NCI-H2029 treated with DMSO at 0.1 percent for 48 hours (cell line): Measurements from ENCODE around the gene CYP2A6.
"Not testable (repeated sequence)": the region's sequence is repeated elsewhere in the genome, so short reads cannot be mapped to it uniquely, and the experiment has no call there.

ENCODE experiments used
- DNase-seq: peaks from one replicate; lab custom pipeline; 2025; lab: John Stamatoyannopoulos, UW

Gene CYP2A6

DNA sequence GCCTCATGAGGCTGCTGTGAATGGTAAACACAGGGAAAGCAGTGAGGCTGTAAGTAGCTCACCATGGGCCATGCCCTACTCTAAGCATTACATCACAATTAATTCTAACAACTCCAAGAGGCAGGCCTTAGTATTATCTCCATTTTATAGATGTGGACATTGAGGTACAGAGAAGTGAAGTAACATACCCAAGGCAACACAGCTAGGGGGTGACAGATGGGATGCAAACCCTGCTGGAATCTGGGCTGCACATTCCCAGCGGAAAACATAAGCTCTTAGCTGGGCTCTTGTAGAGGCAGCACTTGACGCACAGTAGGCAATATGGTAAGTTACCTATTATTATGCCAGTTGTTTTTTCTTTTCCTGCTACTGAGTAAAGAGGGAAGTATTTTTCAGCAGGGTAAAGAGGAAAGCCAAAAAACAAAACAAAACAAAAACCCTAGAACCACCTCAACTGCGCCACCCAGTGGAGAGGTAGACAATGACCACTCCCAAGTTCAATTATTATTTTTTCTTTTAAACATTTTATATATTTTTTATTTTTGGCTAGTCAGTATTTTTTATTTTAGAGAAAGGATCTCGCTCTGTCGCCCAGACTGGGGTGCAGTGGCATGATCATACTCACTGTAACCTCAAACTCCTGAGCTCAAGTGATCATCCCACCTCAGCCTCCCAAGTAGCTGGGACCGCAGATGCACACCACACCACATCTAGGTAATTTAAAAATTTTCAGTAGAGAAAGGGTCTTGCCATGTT, 30.6 kb downstream of the CYP2A6 start:
- not testable (repeated sequence) for DNase-seq

DNA sequence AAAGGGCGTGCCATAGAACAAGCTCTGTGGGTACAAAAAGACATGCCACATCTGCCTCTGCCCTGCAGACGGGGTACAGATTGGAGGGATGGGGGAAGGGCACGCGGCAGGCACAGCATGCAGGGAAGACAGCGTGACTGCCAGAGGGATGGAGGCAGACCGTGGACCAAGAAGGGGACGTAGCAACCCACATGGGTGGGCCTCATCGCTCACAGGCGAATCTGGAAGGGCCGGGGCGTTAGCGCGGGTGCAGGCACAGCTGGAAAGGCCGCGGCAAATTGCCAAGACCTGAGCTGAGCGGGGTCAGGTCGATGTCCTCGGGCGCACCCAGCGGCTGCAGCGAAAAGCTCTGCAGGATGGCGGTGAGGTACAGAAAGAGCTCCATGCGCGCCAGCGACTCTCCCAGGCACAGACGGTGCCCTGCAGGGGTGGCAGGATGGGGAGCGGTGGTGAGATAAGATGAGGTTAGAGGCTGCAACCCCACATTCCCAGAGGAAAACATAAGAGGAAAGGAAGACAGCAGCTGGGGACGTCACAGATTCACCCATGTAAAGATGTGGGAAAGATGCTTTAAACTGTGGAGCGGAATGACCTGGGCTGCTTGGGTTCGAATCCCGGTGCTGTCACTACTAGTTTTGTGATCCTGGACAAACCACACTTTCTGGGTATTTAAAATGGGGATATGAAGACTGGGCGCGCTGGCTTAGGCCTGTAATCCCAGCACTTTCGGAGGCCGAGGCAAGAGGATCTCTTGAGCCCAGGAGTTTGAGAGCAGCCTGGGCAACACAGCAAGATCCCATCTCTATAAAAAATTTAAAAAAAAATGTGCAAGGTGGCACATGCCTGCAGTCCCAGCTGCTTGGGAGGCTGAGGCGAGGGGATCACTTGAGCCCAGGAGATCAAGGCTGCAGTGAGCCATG, 31.5 kb downstream of the CYP2A6 start:
- DNase-seq = not testable (repeated sequence)

- DNase-seq = no peak
Measured at GRCh38 chr19:40815223-40815622, 35.0 kb downstream of the CYP2A6 start.

DNA sequence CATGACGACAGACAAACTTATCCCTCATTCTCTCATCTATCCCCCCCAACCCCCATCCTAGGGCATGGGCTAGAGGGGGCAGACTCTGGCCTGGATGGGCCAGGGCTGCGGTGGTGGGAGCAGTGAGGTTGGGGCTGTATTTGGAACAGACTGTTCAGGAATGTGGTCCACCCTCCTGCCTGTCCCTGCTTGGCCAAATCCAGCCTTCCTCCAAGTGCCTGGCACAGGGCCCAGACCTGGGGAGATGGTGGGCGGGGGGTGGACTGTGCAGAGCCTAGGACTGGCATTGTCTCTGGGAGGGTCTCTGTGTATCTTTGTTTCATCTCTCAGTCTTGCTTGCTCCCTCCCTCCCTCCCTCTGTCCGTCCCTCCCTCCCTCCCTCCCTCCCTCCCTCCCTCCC, 37.1 kb downstream of the CYP2A6 start:
- no peak for DNase-seq

DNA sequence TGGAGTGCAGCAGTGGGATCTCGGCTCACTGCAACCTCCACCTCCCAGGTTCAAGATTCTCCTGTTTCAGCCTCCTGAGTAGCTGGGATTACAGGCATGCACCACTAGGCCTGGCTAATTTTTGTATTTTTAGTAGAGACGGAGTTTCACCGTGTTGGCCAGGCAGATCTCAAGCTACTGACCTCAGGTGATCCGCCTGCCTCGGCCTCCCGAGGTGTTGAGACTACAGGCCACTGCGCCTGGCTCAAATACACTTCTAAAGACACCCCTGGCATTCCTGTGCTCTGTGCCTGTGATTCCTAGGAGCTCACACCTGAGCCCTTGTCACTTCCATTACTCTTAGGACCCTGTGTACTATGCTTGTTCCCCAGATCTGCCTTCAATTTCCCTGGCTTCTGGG, 37.7 kb downstream of the CYP2A6 start:
- DNase-seq = not testable (repeated sequence)

- DNase-seq = no peak
Measured at GRCh38 chr19:40811478-40812341, 38.5 kb downstream of the CYP2A6 start.

- DNase-seq = not testable (repeated sequence)
Measured at GRCh38 chr19:40810649-40811408, 39.4 kb downstream of the CYP2A6 start.

DNA sequence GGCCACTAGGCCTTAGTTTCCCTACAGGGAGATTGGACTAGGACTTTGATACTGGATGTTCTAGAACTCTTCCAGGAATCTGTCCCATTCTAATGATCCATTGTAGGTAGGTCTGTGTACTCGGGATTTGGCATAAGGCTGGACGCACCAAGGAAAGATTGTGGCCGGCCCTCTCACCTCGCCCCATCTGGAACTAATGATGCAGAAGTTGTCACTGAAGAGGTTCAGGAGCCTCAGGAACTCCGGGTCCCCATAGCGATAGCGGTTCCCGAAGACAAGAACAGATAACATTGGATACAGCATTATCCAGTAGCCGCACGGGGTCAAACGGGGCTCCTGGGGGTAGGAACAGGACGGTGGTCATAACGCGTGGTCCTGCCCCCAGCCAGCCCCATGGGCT, 40.1 kb downstream of the CYP2A6 start:
- DNase-seq = no peak

DNA sequence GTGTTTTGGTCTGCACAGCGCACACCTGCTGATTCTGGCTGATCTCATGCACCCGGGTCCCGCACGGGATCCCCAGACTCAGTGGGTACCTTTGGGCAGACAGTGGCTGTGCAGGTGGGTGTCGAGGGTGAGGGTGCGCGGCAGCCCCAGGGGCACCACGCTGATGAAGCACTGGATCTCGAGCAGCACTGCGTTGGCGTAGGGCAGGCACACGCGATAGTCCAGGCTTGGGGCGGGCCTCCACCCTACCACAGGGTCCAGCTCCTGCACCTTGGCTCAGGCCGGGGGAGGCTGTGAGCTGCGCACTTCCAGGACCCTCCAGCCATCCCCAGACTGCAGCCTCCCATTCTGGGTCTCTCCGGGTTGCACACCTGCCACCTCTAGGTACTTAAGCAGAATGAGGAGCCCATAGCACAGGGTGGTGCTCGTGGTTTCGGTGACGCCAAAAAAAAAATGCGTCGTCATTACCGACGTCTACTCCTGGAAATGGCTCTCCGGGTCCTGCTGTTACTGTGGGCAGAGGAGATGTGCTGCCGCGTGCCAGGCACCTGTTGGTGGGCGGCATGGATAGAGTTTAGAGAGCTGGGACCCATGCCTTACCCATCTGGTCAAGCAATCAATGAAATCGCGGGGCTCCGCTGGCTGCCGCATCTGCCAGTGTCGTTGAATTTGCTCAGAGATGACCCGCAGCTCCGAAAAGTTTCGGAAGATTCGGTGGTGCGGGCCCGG, 40.7 kb downstream of the CYP2A6 start:
- DNase-seq = no peak

DNA sequence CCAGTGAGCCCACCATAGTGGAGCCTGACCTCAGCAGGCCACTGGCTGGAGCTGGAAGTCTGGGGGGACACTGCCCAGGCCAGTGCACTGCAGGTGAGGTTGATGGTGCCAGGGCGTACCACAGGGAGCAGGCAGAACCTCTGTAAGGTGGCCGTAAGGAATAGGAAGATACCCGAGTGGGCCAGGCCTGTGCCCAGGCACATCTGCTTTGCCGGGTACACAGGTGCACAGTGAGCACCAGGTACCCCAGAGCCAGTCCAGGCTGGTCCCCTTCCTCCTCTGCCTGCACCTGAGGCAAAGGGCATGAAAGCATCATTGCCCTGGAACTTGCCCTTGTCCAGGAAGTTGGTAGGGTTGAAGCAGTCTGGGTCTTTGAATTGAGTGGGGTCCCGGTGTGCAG, 41.8 kb downstream of the CYP2A6 start:
- no peak for DNase-seq

GRCh38 chr19:40808021-40808325, 42.3 kb downstream of the CYP2A6 start:
- no peak for DNase-seq

DNA sequence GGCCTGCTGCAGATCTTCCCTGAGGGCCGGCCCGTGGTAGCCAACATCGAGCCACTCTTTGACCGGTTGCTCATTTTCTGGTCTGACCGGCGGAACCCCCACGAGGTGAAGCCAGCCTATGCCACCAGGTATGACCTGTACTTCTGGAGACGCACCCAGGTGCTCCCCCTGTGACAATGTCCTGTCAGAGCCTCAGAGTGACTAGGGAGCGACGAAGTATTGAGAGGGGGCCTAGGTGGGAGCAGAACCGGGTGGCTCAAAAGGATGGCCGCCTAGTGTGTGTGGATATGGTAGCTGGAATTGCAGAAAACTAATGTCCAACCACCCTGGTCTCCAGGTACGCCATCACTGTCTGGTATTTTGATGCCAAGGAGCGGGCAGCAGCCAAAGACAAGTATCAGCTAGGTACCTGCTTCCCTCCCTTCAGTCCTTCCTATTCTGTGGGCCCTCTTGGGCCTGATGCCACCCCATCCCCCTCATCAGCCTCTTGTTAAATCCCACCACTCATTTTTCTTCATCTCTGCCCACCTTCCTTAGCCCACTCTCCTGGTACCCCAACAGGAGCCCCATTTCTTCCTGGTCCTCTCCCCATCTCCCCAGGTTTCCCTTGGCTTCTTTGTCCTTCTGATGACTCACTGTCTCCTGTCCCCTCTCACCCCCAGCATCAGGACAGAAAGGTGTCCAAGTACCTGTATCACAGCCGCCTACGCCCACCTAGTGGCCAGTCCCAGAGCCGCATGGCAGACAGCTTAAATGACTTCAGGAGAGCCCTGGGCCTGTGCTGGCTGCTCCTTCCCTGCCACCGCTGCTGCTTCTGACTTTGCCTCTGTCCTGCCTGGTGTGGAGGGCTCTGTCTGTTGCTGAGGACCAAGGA, 42.9 kb downstream of the CYP2A6 start:
- DNase-seq = no peak

GRCh38 chr19:40806423-40807146, 43.7 kb downstream of the CYP2A6 start:
- no peak for DNase-seq

DNA sequence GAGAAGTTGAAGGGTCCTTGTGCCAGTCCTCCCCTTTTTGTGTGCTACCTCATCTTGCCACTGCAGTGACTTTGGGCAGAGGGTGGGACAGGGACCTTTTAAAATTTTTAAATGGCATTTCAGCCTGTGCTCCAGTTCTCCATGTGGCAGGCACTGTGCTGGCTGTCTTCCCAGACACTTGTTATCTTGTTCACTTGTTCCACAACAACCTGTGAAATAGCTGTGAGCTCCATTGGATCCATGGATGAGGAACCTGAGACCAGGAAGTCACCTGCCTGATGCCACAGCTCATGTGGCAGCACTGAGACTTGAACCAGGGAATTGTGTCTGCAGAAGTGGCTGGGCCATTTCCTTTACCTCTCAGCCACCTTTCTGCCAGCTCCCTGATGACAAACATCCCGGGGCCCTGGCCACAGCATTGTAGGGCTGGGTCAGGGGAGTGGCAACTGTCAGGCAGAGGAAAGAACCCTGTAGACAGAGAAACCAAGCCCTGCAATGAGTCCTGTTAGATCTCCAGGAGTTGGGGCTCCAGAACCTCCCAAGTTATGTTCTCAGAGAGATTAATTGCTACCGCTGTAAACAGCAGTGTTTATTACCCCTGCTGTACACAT, 44.9 kb downstream of the CYP2A6 start:
- DNase-seq = peak; percentile 58

DNA sequence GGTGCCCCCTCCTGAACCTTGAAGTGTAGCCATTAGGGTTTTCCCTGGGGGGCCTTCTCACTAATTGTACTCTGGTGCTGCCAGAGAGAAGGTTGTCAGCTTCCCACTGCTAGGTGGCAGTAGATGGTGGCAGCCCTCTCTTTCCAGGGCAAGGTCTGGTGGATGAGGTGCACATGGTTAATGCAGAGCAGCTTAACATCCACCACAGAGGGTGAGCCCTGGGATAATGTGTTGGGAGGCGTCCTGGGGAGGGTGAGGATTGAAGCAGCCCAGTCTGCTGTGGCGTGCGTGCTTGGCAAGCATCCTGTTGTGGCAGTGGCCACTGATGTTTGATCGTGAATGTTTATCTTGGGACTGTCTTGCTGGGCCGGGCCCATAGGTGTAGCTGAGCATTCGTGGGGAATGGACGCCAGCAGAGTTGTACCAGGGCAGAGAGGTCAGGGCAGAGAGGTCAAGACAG, 45.4 kb downstream of the CYP2A6 start:
- no peak for DNase-seq

- DNase-seq = peak; percentile 49
Measured at GRCh38 chr19:40803857-40804782, 46.1 kb downstream of the CYP2A6 start.

GRCh38 chr19:40803170-40803856, 46.9 kb downstream of the CYP2A6 start:
- DNase-seq = no peak
